NCI-H1092 treated with DMSO at 0.1 percent for 48 hours (cell line): ENCODE data around the gene PTX4.
"Not testable (repeated sequence)": the region's sequence is repeated elsewhere in the genome, so short reads cannot be mapped to it uniquely, and the experiment has no call there.

Experiments
- DNase-seq: peaks from one replicate; lab custom pipeline; 2025; lab: John Stamatoyannopoulos, UW

Gene PTX4

DNA sequence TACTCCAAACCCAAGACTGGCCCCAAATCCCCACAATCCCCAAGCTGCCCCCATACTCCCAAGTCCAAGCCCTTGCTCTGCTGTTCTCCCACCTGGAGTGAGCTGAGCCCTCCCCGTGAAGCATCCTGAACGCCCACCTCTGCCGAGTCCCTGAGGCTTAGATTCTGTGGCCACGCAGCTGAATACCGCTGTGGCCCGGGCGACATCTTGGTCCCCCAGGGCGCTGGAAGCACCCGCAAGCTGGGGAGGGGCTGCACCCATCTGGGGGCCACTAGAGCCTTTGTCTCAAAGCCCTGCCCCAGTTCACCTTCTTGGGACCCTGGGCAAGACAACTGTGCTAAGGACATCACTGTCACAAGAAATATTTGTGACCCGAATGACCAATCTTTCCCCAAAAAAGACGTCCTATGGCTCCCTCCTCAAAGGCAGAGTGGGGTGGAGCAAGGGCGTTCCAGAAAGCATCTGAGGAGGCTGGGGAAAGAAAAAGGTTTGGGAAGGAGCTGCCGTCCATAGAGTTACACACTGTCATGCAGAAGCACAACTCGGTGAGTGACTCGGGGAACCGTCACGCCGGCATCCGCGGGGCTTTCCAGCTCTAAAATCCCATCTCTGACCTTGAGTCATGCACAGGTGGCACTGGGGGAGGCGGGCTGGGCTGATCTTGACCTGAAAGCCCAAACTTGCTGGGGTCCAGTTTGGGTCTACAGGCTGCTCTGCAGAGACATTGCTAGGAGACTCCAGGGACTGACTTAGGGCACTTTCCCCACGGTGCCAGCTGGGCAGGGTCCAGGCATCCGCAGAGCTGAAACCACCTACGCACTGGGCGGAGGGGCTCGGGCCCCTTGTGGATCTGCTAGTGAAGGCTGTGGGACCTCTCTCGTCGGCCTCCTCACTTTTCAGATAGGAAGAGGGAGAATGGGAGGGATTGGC lies 6.6 kb downstream of the PTX4 start:
- DNase-seq: no peak

DNA sequence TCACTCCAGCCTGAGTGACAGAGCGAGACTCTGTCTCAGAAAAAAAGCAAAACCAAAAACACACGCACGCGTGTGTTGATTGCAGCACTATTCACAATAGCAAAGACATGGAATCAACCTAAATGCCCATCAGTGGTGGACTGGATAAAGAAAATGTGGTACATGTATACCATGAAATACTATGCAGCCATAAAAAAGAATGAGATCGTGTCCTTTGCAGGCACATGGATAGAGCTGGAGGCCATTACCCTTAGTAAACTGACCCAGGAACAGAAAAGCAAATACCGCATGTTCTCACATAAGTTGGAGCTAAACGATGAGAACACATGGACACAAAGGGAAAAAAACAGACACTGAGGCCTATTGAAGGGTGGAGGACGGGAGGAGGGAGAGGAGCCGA lies 9.8 kb downstream of the PTX4 start:
- not testable (repeated sequence) for DNase-seq

DNA sequence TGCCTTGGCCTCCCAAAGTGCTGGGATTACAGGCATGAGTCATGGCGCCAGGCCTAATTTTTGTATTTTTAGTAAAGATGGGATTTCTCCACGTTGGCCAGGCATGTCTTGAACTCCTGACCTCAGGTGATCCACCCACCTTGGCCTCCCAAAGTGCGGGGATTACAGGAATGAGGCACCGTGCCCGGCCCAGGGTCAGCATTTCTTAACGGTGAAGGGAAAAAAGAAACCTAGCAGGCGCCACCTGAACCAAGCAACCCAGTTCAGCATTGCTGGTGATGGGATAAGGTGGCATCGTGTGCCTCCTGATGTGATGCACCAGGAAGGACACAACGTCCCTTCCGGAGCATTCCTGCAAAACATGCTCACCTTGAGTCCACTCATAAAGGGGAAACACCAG lies 11.7 kb downstream of the PTX4 start:
- no peak for DNase-seq

DNA sequence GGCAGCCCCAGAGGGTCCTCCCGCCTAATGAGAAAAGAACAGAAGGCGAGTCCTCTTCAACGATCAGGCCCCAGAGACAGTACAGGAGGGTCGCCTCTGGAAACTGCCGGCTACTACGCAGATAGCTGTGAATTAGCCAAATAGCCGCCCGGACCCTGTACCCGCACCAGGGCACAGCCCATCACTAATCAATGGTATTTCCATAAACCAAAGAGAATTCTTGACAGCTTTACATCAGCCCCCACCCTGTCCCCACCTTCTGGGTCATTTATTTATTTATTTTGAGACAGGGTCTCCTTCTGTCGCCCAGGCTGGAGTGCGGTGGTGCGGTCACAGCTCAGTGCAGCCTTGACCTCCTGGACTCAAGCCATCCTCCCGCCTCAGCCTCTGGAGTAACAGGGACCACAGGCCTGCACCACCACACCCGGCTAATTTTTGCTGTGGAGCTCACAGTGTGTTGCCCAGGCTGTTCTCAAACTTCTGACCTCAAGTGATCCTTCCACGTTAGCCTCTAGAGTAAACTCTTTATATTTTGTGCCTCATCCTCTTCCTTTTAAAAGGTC lies 13.1 kb downstream of the PTX4 start:
- DNase-seq: no peak

GRCh38 chr16:1474796-1475551 lies 13.8 kb downstream of the PTX4 start, which contains the start of gene CLCN7:
TSS of gene CLCN7 (minus strand) at chr16:1475028. CDS start at chr16:1474974, 54 bp downstream.
- peak; percentile 68 for DNase-seq

- DNase-seq: no peak
Measured at GRCh38 chr16:1474082-1474795, 14.5 kb downstream of the PTX4 start.

DNA sequence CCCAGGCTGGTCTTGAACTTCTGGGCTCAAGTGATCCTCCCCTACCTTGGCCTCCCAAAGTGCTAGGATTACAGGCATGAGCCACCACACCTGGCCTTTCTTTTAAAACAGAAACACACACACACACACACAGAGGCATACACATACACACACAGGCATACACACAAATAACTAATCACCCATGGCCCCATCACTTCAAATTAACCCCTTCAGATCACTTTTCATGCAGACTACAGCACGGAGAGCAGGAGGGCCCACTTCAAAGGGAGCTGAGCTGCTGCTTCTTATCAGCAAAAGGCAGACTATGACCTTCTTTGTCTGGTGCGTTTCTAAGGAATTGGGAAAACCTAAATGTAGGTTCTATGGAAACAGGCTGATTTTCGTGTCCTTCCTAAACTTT lies 15.8 kb downstream of the PTX4 start:
- DNase-seq: no peak

DNA sequence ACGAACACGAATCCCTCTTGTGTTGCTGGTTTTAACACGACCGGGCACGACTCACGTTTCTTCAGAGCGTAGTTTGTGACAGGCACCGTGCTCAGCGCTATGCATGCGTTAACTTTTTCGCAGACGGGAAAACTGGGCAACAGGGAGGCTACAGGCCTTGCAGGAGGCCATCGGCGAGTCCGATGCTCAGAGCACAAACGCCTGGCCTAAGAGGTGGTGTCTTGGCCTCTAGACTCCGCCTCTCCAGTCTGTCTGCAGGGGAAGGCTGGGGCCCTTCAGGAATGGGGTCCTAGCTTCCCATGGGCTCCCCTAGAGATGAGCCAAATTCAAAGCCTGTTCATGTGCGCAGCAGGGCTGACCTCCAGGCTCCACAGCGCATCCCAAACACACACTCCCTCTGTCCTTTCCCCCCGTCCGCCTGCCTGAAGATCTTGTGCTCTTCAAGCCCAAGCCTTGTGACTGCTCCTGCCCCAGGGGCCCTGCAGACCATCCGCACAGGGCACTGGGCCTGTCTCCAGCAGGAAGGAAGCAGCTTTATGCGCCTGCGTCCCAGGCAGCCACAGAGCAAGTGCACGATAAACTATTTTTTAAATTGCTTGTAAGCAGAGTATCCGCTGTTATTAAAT lies 17.1 kb downstream of the PTX4 start:
- no peak for DNase-seq

- DNase-seq: no peak
Measured at GRCh38 chr16:1470481-1471251, 18.1 kb downstream of the PTX4 start.

GRCh38 chr16:1469693-1470201 lies 19.0 kb downstream of the PTX4 start:
- no peak for DNase-seq

DNA sequence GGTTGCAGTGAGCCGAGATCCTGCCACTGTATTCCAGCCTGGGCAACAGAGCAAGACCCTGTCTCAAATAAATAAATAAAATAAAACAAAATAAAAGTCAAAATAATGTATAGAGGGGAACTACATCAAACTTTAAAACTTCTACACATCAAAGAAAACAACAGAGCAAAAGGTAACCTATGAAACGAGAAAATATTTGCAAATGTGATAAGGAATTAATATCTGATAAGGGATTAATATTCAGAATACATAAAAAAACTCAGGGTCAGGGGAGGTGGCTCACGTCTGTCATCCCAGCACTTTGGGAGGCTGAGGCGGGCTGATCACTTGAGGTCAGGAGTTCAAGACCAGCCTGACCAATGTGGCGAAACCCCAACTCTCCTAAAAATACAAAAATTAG lies 19.6 kb downstream of the PTX4 start:
- DNase-seq: not testable (repeated sequence)

GRCh38 chr16:1468426-1468810 lies 20.3 kb downstream of the PTX4 start:
- no peak for DNase-seq

GRCh38 chr16:1466968-1467521 lies 21.7 kb downstream of the PTX4 start:
- no peak for DNase-seq

- no peak for DNase-seq
Measured at GRCh38 chr16:1466054-1466453, 22.7 kb downstream of the PTX4 start.

GRCh38 chr16:1465567-1465915 lies 23.2 kb downstream of the PTX4 start:
- no peak for DNase-seq

GRCh38 chr16:1464894-1465566 lies 23.7 kb downstream of the PTX4 start:
- DNase-seq: no peak

- DNase-seq: no peak
Measured at GRCh38 chr16:1464196-1464893, 24.4 kb downstream of the PTX4 start.

GRCh38 chr16:1461146-1461545 lies 27.6 kb downstream of the PTX4 start:
- DNase-seq: no peak

DNA sequence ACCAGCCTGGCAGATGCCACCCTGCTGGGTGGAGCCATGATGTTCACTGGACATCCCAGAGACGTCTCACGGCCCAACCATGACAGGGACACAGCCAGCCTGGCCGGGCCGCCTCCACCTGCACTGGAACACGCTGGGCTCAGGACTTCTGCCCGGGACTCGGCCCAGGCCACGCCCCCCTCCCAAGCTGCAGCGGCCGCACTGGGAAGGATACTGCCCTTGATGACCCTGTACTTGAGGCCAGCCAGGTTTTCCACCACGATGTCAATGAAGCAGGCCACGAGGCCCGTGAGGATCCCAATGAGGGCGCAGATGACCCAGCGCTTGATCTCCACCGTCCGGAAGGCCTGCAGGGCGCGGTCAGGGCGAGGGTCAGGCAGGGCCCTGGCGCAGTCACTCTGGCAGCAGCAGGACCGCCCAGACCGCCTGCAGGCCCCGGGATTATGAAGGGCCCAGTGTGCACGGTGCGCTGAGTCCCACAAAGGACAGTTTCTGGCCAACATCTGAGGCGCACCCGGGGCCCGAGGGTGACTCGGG lies 28.1 kb downstream of the PTX4 start:
- no peak for DNase-seq
